HPDE6-E6E7 (cell line): ENCODE measurements around the gene BNIPL.

Source experiments
- DNase-seq: peaks from one replicate; pipeline ENCODE4 v3.0.0; 2011; ENCODE audit warnings: missing footprints; ENCODE audit errors: extremely low spot score

Gene BNIPL

GRCh38 chr1:151009674-151010345 is 26.6 kb upstream of the BNIPL start:
- no peak for DNase-seq

GRCh38 chr1:151010346-151010726 is 26.1 kb upstream of the BNIPL start:
- DNase-seq = no peak

- no peak for DNase-seq
These were observed 25.1 kb upstream of the BNIPL start for GRCh38 chr1:151011154-151011850.

GRCh38 chr1:151012684-151013471 is 23.5 kb upstream of the BNIPL start:
- no peak for DNase-seq

- no peak for DNase-seq
These were observed 22.9 kb upstream of the BNIPL start for GRCh38 chr1:151013518-151013917.

- peak; percentile 48 for DNase-seq
These were observed 11.7 kb upstream of the BNIPL start for GRCh38 chr1:151024540-151025146.

- no peak for DNase-seq
These were observed 9.9 kb upstream of the BNIPL start for GRCh38 chr1:151026460-151026859.

GRCh38 chr1:151032164-151032563 is 4.2 kb upstream of the BNIPL start:
- no peak for DNase-seq

GRCh38 chr1:151035167-151035566 is 1.2 kb upstream of the BNIPL start:
- no peak for DNase-seq

GRCh38 chr1:151037032-151037431 is 646 bp downstream of the BNIPL start:
- no peak for DNase-seq

- DNase-seq = no peak
These were observed 3.1 kb downstream of the BNIPL start for GRCh38 chr1:151039521-151039920.

- no peak for DNase-seq
These were observed 6.8 kb downstream of the BNIPL start for GRCh38 chr1:151043163-151043562.

- peak; percentile 46 for DNase-seq
These were observed 11.2 kb downstream of the BNIPL start, which contains the start of gene C1orf56 for GRCh38 chr1:151047591-151047924. C1orf56 (plus strand) TSS chr1:151047751; CDS start chr1:151047848, 97 bp downstream.

- peak; percentile 52 for DNase-seq
These were observed 11.7 kb downstream of the BNIPL start for GRCh38 chr1:151047925-151048644.

- DNase-seq = no peak
These were observed 12.3 kb downstream of the BNIPL start for GRCh38 chr1:151048645-151049032.

- DNase-seq = no peak
These were observed 13.1 kb downstream of the BNIPL start for GRCh38 chr1:151049458-151049857.

- DNase-seq = no peak
These were observed 13.8 kb downstream of the BNIPL start for GRCh38 chr1:151050051-151050688.

GRCh38 chr1:151051356-151052009 is 15.1 kb downstream of the BNIPL start:
- DNase-seq = no peak

GRCh38 chr1:151054971-151055547 is 18.7 kb downstream of the BNIPL start:
- no peak for DNase-seq

- no peak for DNase-seq
These were observed 19.2 kb downstream of the BNIPL start for GRCh38 chr1:151055581-151055980.
